RWPE1 (cell line): ENCODE results near the gene KAT6B.
"Not testable (repeated sequence)": the region's sequence is repeated elsewhere in the genome, so short reads cannot be mapped to it uniquely, and the experiment has no call there.

Experiments
- CTCF ChIA-PET: fragments of 350-600 bp; sonication (Branson Sonifier 250); formaldehyde crosslinking; extraction: SDS; loops from one replicate; lab custom pipeline; 2021; lab: Yijun Ruan, JAX
- POLR2A ChIA-PET: fragments of 400-600 bp; formaldehyde crosslinking; extraction: SDS; loops from one replicate; lab custom pipeline; 2020; ENCODE audit warnings: antibody characterized with exemption; ENCODE audit not compliant: low non-redundant PET; lab: Yijun Ruan, JAX
- DNase-seq: peaks from one replicate; pipeline ENCODE4 v3.0.0; 2012; ENCODE audit warnings: low spot score
- H3K27ac ChIP-seq: fragments of 450-650 bp; 2 replicates; pipeline ENCODE4 v1.5.1; 2017
- TF ChIP-seq, protein P1 (sequence below): fragments of 450-650 bp; conservative IDR thresholded peaks from 2 replicates; pipeline ENCODE4 v1.5.1; 2017; ENCODE audit warnings: low read depth, mild to moderate bottlenecking

Gene KAT6B

DNA sequence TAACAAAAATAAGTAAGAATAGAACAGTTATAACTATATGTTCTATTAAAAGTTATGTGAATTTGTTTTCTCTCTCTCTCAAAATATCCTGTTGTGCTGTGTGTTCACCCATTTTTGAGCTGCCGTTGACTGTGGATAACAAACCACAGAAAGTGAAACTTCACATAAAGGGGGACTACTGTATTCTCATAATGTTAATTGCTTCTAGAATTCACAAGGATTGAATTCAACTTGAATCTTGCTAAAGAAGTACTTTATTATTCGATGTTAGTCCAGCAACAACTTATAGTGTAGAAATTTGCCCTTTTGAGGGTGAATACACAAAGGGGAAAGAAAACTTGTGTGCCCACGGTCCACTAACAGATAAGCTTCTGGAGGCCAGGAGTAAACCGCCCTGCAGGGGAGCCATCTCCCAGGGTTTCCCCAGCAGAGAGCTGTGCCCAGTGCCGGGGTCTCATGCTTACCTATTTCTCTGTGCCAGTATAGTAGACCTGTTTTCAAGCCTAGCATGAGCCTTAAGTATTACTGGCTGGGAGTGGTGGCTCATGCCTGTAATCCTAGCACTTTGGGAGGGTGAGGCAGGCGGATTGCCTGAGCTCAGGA lies 87.1 kb downstream of the KAT6B start:
- DNase-seq, result no peak
- ChIA-PET CTCF (interaction anchor here (0.6 kb wide), 1 partner anchor 20 kb away, joined by 3 read pairs; no protein-coding TSS in a partner anchor), POLR2A (no interaction called here)
- TF ChIP-seq, protein P1, sequence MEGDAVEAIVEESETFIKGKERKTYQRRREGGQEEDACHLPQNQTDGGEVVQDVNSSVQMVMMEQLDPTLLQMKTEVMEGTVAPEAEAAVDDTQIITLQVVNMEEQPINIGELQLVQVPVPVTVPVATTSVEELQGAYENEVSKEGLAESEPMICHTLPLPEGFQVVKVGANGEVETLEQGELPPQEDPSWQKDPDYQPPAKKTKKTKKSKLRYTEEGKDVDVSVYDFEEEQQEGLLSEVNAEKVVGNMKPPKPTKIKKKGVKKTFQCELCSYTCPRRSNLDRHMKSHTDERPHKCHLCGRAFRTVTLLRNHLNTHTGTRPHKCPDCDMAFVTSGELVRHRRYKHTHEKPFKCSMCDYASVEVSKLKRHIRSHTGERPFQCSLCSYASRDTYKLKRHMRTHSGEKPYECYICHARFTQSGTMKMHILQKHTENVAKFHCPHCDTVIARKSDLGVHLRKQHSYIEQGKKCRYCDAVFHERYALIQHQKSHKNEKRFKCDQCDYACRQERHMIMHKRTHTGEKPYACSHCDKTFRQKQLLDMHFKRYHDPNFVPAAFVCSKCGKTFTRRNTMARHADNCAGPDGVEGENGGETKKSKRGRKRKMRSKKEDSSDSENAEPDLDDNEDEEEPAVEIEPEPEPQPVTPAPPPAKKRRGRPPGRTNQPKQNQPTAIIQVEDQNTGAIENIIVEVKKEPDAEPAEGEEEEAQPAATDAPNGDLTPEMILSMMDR, result no peak
- no peak overlapping the region for H3K27ac ChIP-seq

DNA sequence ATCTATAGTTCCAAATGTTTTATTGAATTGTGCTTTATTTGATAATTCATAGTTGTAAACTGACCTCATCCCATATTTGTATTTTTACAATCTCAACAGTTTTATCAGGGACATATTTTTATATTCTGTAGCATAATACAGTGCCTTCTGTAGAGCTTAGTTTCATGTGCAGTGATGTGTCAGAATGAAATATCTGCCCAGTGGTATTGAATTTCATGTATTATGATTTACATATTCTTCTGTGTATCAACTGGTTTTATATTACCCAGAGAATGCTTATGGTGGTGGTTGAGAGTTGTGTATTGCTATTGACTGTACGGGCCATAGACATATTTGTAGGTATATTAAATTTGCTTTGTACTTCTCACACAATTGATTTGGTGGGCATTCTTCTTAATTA lies 89.9 kb downstream of the KAT6B start:
- POLR2A ChIA-PET, result no interaction called here
- H3K27ac ChIP-seq, result no peak overlapping the region

DNA sequence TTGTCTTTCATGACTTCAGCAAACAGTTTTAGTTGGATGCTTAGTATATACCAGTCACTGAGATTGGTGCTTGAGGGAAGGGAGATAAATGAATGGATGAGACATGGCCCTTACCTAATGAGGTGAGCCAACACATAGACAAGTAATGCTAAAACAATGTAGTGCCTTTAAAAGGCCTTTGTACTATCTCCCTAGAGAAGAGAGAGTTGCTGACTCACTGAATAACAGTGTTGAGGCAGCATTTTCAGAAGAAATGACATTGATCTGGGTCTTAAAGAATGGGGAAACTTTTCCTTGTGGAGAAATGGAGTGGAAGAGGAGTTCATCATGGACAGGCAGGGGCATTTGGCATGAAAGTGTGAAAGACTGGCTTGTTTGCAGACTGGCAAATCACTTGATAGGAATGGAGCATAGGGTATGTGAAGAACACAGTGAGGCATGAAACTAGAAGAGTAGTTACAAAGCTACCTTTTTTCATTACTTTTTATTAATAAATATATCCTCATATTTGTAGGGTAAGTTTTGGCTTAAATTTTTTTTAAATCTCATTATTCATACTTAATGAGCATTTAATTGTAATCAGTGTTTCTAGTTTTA lies 91.2 kb downstream of the KAT6B start:
- CTCF ChIA-PET, result interaction anchor here (1.1 kb wide), 1 partner anchor 15 kb away, joined by 4 read pairs; no protein-coding TSS in a partner anchor
- H3K27ac ChIP-seq, result no peak overlapping the region
- DNase-seq, result peak; percentile 89

More for the DNA sequence above, 89.9 kb downstream of the KAT6B start:
- CTCF ChIA-PET, result no interaction called here
- TF ChIP-seq, protein P1, result no peak
- DNase-seq, result no peak

DNA sequence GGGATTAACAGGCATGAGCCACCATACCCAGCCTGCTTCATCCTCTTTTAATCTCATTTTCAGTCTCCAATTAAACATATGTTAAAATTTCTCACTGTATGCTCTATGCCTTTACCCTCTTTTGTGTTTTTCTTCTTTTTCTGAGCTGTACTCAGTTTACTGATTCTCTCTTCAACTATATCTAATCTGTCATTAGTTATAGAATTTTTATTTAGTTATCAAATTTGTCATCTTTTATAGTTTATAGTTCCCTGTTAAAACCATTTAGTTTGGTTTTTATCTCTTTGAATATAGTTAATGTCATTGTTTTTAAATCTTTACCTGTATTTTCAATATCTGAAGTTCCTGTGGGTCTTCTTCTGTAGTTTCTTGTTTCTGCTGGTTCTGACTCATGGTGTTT lies 93.3 kb downstream of the KAT6B start:
- DNase-seq, result no peak
- ChIA-PET CTCF (no interaction called here), POLR2A (no interaction called here)
- no peak overlapping the region for H3K27ac ChIP-seq
- TF ChIP-seq, protein P1, result no peak

More for the DNA sequence above, 91.2 kb downstream of the KAT6B start:
- TF ChIP-seq, protein P1, result no peak
- POLR2A ChIA-PET, result no interaction called here

DNA sequence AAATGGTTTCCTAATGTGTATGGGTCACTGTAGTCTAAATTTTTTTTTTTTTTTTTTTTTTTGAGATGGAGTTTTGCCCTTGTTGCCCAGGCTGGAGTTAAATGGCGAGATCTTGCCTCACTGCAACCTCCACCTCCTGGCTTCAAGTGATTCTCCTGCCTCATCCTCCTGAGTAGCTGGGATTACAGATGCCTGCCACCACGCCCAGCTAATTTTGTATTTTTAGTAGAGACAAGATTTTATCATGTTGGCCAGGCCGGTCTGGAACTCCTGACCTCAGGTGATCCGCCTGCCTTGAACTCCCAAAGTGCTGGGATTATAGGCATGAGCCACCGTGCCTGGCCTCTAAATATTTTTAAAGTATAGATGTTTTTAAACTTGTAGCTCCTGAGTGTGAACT lies 94.7 kb downstream of the KAT6B start:
- POLR2A ChIA-PET, DNase-seq, H3K27ac ChIP-seq: not testable (repeated sequence)
- CTCF ChIA-PET, result interaction anchor here (0.6 to 0.7 kb wide), 4 partner anchors 31 to 402 kb away, joined by 3 to 6 read pairs (median 4); no protein-coding TSS in a partner anchor

DNA sequence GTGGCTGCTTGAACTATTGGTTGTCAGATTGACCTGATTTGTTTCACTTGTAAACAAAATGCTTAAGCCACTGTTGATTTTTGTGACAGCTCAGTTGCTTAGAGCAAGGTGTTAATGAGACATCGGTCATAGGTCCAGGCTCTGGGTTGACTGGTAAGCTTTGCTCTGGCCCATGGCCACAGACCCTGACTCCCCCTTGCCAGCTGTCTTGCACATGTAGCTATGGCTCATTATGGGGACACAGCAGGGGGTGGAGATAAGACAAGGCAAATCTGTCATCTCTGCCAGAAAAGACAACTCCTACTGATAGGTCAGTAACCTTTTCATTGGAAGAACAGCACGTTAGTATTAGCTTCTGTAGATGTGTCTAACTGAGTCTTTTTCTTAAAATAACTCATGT lies 95.3 kb downstream of the KAT6B start:
- CTCF ChIA-PET, result interaction anchor here (0.6 to 0.7 kb wide), 3 partner anchors 93 to 344 kb away, joined by 3 to 4 read pairs (median 3); no protein-coding TSS in a partner anchor
- DNase-seq, result no peak
- POLR2A ChIA-PET, result no interaction called here
- no peak overlapping the region for H3K27ac ChIP-seq
- TF ChIP-seq, protein P1, result no peak

DNA sequence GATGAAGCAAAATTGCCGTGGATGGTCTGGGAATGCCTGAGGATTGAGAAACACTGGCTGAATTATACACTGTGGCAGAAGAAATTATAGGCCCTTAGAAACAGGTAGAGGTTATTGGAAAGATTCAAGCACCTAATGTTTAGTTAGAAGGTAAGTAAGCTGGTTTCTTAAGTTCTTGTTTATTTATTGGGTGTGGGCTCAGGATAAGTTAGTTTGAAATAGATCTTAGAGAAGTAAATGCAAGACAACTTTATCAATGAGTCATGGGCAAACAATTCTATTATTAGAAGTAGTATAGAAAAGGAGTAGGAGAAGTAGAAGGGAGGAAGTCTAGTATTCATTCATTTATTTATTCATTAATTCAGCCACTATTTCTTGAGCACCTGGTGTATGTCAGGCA lies 96.5 kb downstream of the KAT6B start:
- CTCF ChIA-PET, result no interaction called here
- peak; percentile 51 for DNase-seq
- H3K27ac ChIP-seq, result no peak overlapping the region
- POLR2A ChIA-PET, result interaction anchor here (0.5 kb wide), 1 partner anchor 1567 kb away, joined by 3 read pairs; no protein-coding TSS in a partner anchor
- TF ChIP-seq, protein P1, result no peak
